A549 (cell line): ENCODE results near the gene TBC1D20.

Experiments used
- BHLHE40 ChIP-seq: IDR thresholded peaks from 2 replicates; pipeline ENCODE4 v1.6.1; 2012; ENCODE audit warnings: low read depth, low read length, inconsistent platforms
- CBX2 ChIP-seq: fragments of 200-600 bp; sonication (generic); IDR thresholded peaks from 2 replicates; pipeline ENCODE4 v1.6.1; 2016; ENCODE audit warnings: low read depth, mild to moderate bottlenecking, borderline replicate concordance
- EP300 ChIP-seq, 2 experiments: fragments of >200 bp; sonication (Bioruptor Twin); formaldehyde crosslinking; IDR thresholded peaks; 2 replicates in 1 of 2; 3 replicates in 1 of 2; pipeline ENCODE4 v1.6.1; 2016 to 2017
- FOSL2 ChIP-seq, 2 experiments: fragments of 450-650 bp in 1 of 2; fragments of >200 bp in 1 of 2; sonication (Bioruptor Twin) in 1 of 2; formaldehyde crosslinking; IDR thresholded peaks; 2 replicates each; pipeline versions ENCODE4 v1.5.0 to v1.6.1; 2016 to 2020; ENCODE audit warnings: mild to moderate bottlenecking in 1 of 2, moderate library complexity in 1 of 2
- HDAC2 ChIP-seq: fragments of 200-600 bp; sonication (generic); IDR thresholded peaks from 2 replicates; pipeline ENCODE4 v1.6.1; 2016
- KDM1A ChIP-seq: fragments of 200-600 bp; sonication (generic); IDR thresholded peaks from 2 replicates; pipeline ENCODE4 v1.6.1; 2016; ENCODE audit warnings: low read depth, mild to moderate bottlenecking
- MAFK ChIP-seq: fragments of 450-650 bp; IDR thresholded peaks from 2 replicates; pipeline ENCODE4 v1.6.1; 2014; ENCODE audit not compliant: partially characterized antibody
- POLR2A ChIP-seq: IDR thresholded peaks from 2 replicates; pipeline ENCODE4 v1.6.1; 2012; ENCODE audit warnings: mild to moderate bottlenecking, low read length
- TF ChIP-seq, protein P1 (sequence below): fragments of >200 bp; sonication (Bioruptor Twin); formaldehyde crosslinking; IDR thresholded peaks from 3 replicates; pipeline ENCODE4 v1.5.1; 2016
- TF ChIP-seq, protein P2 (sequence below): fragments of 200-600 bp; sonication (generic); IDR thresholded peaks from 2 replicates; pipeline ENCODE4 v1.6.1; 2016; ENCODE audit warnings: antibody characterized with exemption, mild to moderate bottlenecking, moderate library complexity
- TF ChIP-seq, protein P3 (sequence below): IDR thresholded peaks from 2 replicates; pipeline ENCODE4 v1.6.1; 2012

DNA sequence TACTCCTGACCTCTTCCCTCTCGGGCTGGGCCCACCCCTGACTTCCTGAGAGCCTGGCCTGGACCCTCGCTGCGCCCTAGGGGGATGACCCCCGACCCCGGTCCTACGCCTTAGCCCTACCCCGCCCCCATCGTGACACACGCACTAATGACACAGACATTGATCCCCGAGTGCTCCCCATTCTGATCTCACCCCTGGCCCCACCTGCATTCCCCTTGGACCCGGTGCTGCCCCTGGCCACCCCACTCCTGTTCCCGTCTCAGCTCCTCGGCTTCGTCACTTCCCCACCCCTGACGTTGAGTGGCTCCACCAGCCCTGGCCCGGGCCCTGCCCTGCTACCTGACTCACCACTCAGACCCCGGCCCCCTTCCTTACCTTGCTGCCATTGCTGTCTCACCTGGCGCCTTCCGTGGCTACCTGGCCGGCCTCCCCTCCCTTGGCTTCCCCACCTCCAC, 42.1 kb downstream of the TBC1D20 start:
- TF ChIP-seq, protein P1, sequence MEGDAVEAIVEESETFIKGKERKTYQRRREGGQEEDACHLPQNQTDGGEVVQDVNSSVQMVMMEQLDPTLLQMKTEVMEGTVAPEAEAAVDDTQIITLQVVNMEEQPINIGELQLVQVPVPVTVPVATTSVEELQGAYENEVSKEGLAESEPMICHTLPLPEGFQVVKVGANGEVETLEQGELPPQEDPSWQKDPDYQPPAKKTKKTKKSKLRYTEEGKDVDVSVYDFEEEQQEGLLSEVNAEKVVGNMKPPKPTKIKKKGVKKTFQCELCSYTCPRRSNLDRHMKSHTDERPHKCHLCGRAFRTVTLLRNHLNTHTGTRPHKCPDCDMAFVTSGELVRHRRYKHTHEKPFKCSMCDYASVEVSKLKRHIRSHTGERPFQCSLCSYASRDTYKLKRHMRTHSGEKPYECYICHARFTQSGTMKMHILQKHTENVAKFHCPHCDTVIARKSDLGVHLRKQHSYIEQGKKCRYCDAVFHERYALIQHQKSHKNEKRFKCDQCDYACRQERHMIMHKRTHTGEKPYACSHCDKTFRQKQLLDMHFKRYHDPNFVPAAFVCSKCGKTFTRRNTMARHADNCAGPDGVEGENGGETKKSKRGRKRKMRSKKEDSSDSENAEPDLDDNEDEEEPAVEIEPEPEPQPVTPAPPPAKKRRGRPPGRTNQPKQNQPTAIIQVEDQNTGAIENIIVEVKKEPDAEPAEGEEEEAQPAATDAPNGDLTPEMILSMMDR, result no peak
- no peak for TF ChIP-seq FOSL2 (IDR thresholded peaks at IDR 0.05)
- no peak for TF ChIP-seq FOSL2 (CRISPR knock-in tag; IDR thresholded peaks at IDR 0.05)
- TF ChIP-seq, protein P2, sequence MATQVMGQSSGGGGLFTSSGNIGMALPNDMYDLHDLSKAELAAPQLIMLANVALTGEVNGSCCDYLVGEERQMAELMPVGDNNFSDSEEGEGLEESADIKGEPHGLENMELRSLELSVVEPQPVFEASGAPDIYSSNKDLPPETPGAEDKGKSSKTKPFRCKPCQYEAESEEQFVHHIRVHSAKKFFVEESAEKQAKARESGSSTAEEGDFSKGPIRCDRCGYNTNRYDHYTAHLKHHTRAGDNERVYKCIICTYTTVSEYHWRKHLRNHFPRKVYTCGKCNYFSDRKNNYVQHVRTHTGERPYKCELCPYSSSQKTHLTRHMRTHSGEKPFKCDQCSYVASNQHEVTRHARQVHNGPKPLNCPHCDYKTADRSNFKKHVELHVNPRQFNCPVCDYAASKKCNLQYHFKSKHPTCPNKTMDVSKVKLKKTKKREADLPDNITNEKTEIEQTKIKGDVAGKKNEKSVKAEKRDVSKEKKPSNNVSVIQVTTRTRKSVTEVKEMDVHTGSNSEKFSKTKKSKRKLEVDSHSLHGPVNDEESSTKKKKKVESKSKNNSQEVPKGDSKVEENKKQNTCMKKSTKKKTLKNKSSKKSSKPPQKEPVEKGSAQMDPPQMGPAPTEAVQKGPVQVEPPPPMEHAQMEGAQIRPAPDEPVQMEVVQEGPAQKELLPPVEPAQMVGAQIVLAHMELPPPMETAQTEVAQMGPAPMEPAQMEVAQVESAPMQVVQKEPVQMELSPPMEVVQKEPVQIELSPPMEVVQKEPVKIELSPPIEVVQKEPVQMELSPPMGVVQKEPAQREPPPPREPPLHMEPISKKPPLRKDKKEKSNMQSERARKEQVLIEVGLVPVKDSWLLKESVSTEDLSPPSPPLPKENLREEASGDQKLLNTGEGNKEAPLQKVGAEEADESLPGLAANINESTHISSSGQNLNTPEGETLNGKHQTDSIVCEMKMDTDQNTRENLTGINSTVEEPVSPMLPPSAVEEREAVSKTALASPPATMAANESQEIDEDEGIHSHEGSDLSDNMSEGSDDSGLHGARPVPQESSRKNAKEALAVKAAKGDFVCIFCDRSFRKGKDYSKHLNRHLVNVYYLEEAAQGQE, result no peak
- no peak for TF ChIP-seq BHLHE40
- no peak for TF ChIP-seq EP300 (IDR thresholded peaks at IDR 0.05)
- no peak for TF ChIP-seq KDM1A
- TF ChIP-seq, protein P3, sequence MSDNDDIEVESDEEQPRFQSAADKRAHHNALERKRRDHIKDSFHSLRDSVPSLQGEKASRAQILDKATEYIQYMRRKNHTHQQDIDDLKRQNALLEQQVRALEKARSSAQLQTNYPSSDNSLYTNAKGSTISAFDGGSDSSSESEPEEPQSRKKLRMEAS, result no peak
- TF ChIP-seq CBX2, result no peak
- TF ChIP-seq MAFK, result no peak
- no peak for TF ChIP-seq HDAC2
- TF ChIP-seq POLR2A, result no peak
